ENCODE results near the gene GPANK1.

- TF ChIP-seq POLR2AphosphoS5 (IDR thresholded peaks at IDR 0.05; ENCODE audit: low read length) (no peak), USF1 (IDR thresholded peaks at IDR 0.05; ENCODE audit: borderline replicate concordance, extremely low read length, insufficient read depth, low read depth, low read length) (no peak), CTCF (IDR thresholded peaks at IDR 0.05 in 2 of 3, conservative IDR thresholded peaks at IDR 0.05 in 1 of 3; ENCODE audit: control insufficient read depth in 2 of 3, extremely low read depth in 1 of 3, insufficient read depth in 1 of 3, low read depth in 3 of 3, low read length in 3 of 3) (no peak), RFX5 (IDR thresholded peaks at IDR 0.05; ENCODE audit: low read depth, low read length) (no peak), BHLHE40 (IDR thresholded peaks at IDR 0.05; ENCODE audit: borderline replicate concordance in 1 of 2, low read depth in 2 of 2, low read length in 1 of 2) (no peak), SUZ12 (IDR thresholded peaks at IDR 0.05; ENCODE audit: unreplicated experiment) (no peak), ZNF592 (IDR thresholded peaks at IDR 0.05) (no peak), ZBTB4 (CRISPR knock-in tag; IDR thresholded peaks at IDR 0.05) (no peak), CHD2 (IDR thresholded peaks at IDR 0.05; ENCODE audit: borderline replicate concordance, low read depth, low read length) (no peak), FOS (IDR thresholded peaks at IDR 0.05; ENCODE audit: borderline replicate concordance, extremely low read depth, insufficient read length) (no peak), PAX8 (IDR thresholded peaks at IDR 0.05) (no peak)
These were observed 26.8 kb upstream of the GPANK1 start for GRCh38 chr6:31691564-31692108.

Measured in GM12878 (cell line).